Heart left ventricle (tissue), 16 donors: Measurements from ENCODE around the gene TSHZ1. TPM values are rescaled to one million over a fixed set of nuclear protein-coding genes. Genes with fewer than 3 reads are reported as not detected.
A peak's percentile ranks its signal among the peaks of the same experiment; 100 is the strongest.

ENCODE experiments used
- ATAC-seq, 4 donors: fragments of 200-7000 bp; cut with Tn5 transposase; one replicate each; pipeline ENCODE4 v1.9.1; 2020 to 2022; ENCODE audit warnings: moderate library complexity in 4 of 4, mild to moderate bottlenecking in 3 of 4, moderate number of reproducible peaks in 1 of 4
- DNase-seq, 5 donors: peaks; one replicate each; pipeline ENCODE4 v3.0.0-alpha.2; 2020
- H3K27ac ChIP-seq, 12 donors: fragments of 200-600 bp; sonication (generic) in 4 of 12; one replicate each; pipeline versions ENCODE4 v1.5.0 to v1.8.0; 2016 to 2022; ENCODE audit warnings: mild to moderate bottlenecking in 2 of 12
- H3K27me3 ChIP-seq, 9 donors: fragments of 200-600 bp; sonication (generic) in 2 of 9; one replicate each; pipeline versions ENCODE4 v1.5.1 to v1.8.0; 2016 to 2022; ENCODE audit warnings: mild to moderate bottlenecking in 3 of 9
- H3K36me3 ChIP-seq, 9 donors: fragments of 200-600 bp; sonication (generic) in 2 of 9; one replicate each; pipeline versions ENCODE4 v1.5.0 to v1.8.0; 2018 to 2022; ENCODE audit warnings: mild to moderate bottlenecking in 2 of 9
- H3K4me1 ChIP-seq, 12 donors: fragments of 200-600 bp; sonication (generic) in 4 of 12; one replicate each; pipeline versions ENCODE4 v1.5.0 to v1.8.0; 2016 to 2022; ENCODE audit warnings: mild to moderate bottlenecking in 3 of 12
- H3K4me3 ChIP-seq, 12 donors: fragments of 200-600 bp; sonication (generic) in 4 of 12; one replicate each; pipeline versions ENCODE4 v1.5.0 to v1.8.0; 2017 to 2022; ENCODE audit warnings: mild to moderate bottlenecking in 9 of 12, moderate library complexity in 4 of 12
- H3K9me3 ChIP-seq, 12 donors: fragments of 200-600 bp; sonication (generic) in 4 of 12; one replicate each; pipeline versions ENCODE4 v1.5.0 to v1.8.0; 2016 to 2022; ENCODE audit warnings: mild to moderate bottlenecking in 1 of 12
- POLR2A ChIP-seq, 2 donors: fragments of 450-650 bp; IDR thresholded peaks; one replicate each; pipeline ENCODE4 v1.6.1; 2017; ENCODE audit warnings: antibody characterized with exemption in 2 of 2, mild to moderate bottlenecking in 2 of 2, moderate library complexity in 2 of 2
- WGBS, 4 donors: extraction: QIAGEN DNeasy Blood & Tissue Kit in 2 of 4; methylation state at CpG; one replicate each; pipeline versions ENCODE4 v1.1.5 to v1.1.7; 2013 to 2018; 5-methylcytosine and 5-hydroxymethylcytosine counted together
- intact Hi-C, 10 donors: fragments of 100-400 bp; cut with DNase I; formaldehyde crosslinking; loops; one replicate each; pipeline versions ENCODE4 v1.11.1 to v1.14.2; 2022
- polyA plus RNA-seq, 2 donors: library from polyadenylated mRNA; stranded (reverse); fragments of 200-250 nt; gene quantifications; one replicate each; pipeline ENCODE4 v1.2.3, GENCODE V29; 2013
- total RNA-seq, 9 donors: library from RNA; depleted of rRNA in 2 of 9; stranded (reverse); fragments of >200 nt in 2 of 9; fragmentation: NEBNext Ultra II Directional in 3 of 9; extraction: Animal tissue kit (Norgen Biotek cat#: 25700) in 3 of 9; gene quantifications; one replicate each; pipeline versions ENCODE4 v1.1.0 to v1.2.4, GENCODE V29; 2016 to 2023
- TF ChIP-seq, protein P1 (sequence below), 12 donors: fragments of 200-600 bp; sonication (generic) in 4 of 12; IDR thresholded peaks; one replicate each; pipeline versions ENCODE4 v1.5.0 to v1.8.0; 2018 to 2022; ENCODE audit warnings: antibody characterized with exemption in 12 of 12, mild to moderate bottlenecking in 5 of 12
- donor health status: ischemic (EF 13 %, LVEDD 7.1; RV severe dilation, severe dysfunction).
- donor health status: healthy with polysubstance abuse.
- donor health status: DM: no; HTN: yes; CAD: no.
- donor health status: DM: no; HTN: no; CAD: no.
- donor health status: ischemic (EF 25% LVEDD 6.9; RV normal size, moderate dysfunction).
- donor health status: ischemic (EF 25% LVEDD 5.7; RV mildly dilated, moderate dysfunction).
- donor health status: healthy.
- donor health status: DM: yes; HTN: yes; CAD: no.
- donor health status: ischemic (EF 35%, LVEDD 5.7; RV mildly dilated, moderate dysfunction).
- donor health status: nonischemic (EF 11% LVEDD 7.7; RV severe dilation, severe dysfunction).
- donor health status: DM: yes; HTN: yes; CAD: no.
- donor health status: PGD.
- donor health status: ischemic (EF 29% LVEDD 5.4; RV normal size, mild dysfunction).
- donor health status: nonischemic (EF 23%, LVEDD 6.1; RV moderate dilation, normal function).

The TSHZ1 gene
- total and polyA plus RNA-seq, 11 donors, result 7.5 to 27.9 (median 19.2) TPM

DNA sequence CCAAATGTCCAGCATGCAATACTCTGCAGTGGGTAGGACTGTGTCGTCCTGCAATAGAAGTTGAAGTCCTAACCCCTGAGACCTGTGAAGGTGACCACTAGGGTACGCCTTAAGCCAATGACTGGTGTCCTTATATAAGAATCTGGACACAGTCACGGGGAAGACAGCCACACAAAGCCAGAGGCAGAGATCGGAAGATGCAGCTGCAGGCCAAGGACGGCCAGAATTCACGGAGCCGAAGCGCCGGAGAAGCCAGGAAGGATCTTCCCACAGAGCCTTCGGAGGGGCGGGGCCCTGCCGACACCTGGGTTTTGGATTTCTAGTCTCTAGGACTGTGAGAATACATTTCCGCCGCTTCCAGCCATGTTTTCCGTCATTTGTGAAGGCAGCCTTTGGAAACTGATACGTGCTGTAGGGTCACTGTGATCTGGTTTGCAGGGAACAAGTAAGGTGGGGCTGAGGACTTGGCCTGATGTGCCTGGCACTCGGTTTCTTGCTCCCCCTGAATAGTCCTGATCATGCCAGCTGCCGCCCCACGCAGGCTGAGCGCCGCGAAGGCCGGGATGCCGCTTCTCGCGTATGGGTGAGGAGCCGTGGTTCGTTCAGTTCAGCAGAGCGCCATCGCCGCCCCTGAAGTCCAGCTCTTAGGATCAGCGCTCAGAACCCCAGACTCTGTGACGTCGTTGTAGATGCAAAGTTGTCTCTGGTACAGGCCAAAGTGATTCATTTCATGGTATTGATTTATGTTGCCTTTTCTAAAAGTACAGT lies 40.4 kb upstream of the TSHZ1 start:
- WGBS, 4 donors, result 66 to 77% (median 69%) methylated on average over 34 of the region's 34 CpGs
- peak overlapping the region; percentile 68 to 92 (median 74) for H3K27ac ChIP-seq
- intact Hi-C loops, result loop anchor here in 6 of 10 donors (5.0 to 10.0 kb wide), 4 partner anchors 37 to 307 kb away; partner anchors contain the start of gene PTGR3 (in 3 of the 6)
- no peaks in the 10 kb centered on the region for H3K9me3 ChIP-seq
- H3K4me1 ChIP-seq, result peaks cover 0 to 23% (median 7%) of the 10 kb centered on the region in 12 donors
- TF ChIP-seq POLR2A (IDR thresholded peaks at IDR 0.05), result no peak
- TF ChIP-seq, protein P1, sequence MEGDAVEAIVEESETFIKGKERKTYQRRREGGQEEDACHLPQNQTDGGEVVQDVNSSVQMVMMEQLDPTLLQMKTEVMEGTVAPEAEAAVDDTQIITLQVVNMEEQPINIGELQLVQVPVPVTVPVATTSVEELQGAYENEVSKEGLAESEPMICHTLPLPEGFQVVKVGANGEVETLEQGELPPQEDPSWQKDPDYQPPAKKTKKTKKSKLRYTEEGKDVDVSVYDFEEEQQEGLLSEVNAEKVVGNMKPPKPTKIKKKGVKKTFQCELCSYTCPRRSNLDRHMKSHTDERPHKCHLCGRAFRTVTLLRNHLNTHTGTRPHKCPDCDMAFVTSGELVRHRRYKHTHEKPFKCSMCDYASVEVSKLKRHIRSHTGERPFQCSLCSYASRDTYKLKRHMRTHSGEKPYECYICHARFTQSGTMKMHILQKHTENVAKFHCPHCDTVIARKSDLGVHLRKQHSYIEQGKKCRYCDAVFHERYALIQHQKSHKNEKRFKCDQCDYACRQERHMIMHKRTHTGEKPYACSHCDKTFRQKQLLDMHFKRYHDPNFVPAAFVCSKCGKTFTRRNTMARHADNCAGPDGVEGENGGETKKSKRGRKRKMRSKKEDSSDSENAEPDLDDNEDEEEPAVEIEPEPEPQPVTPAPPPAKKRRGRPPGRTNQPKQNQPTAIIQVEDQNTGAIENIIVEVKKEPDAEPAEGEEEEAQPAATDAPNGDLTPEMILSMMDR (IDR thresholded peaks at IDR 0.05), result peak in 8 of 12 donors; percentile 8 to 43 (median 25)
- DNase-seq (peak in 4 of 5 donors; percentile 58 to 70 (median 66)), ATAC-seq (peak; percentile 45 to 85 (median 54))
- H3K27me3 ChIP-seq, result no peaks in the 10 kb centered on the region
- no peaks in the 10 kb centered on the region for H3K36me3 ChIP-seq
- H3K4me3 ChIP-seq, result peak overlapping the region in 9 of 12 donors; percentile 11 to 48 (median 33)

DNA sequence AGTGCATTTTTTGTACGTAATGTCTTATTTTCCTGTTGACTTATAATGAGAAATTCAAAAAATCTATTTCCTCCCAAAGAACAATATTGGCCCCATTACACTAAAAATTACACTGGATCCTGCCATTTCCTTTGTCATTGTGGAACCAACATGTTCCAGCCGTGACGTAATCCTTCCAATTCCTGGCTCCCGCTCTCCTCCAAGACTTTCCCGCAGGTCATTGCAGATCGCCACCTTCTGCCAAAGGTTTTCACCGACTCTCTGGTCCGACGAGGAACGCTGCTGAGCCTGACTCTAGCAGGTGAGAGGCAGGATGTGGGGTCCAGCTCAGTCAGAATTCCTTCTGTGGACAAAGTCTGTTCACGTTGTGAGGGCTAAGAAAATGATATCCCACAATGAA lies 39.7 kb upstream of the TSHZ1 start:
- ATAC-seq (peak in 1 of 4 donors; percentile 67), DNase-seq (peak in 2 of 5 donors; percentile 52 to 54)
- Histone ChIP-seq H3K36me3 (no peaks in the 10 kb centered on the region), H3K4me1 (peaks cover 0 to 23% (median 7%) of the 10 kb centered on the region in 12 donors), H3K27me3 (no peaks in the 10 kb centered on the region), H3K9me3 (no peaks in the 10 kb centered on the region), H3K27ac (peak overlapping the region; percentile 68 to 92 (median 74)), H3K4me3 (peak overlapping the region in 3 of 12 donors; percentile 11 to 48 (median 34))
- TF ChIP-seq, protein P1 (IDR thresholded peaks at IDR 0.05), result no peak
- no peak for TF ChIP-seq POLR2A (IDR thresholded peaks at IDR 0.05)
- 61 to 75% (median 67%) methylated on average over 11 of the region's 11 CpGs for WGBS, 4 donors
- intact Hi-C loops, result loop anchor here in 6 of 10 donors (5.0 to 10.0 kb wide), 4 partner anchors 36 to 306 kb away; partner anchors contain the start of gene PTGR3 (in 3 of the 6)

DNA sequence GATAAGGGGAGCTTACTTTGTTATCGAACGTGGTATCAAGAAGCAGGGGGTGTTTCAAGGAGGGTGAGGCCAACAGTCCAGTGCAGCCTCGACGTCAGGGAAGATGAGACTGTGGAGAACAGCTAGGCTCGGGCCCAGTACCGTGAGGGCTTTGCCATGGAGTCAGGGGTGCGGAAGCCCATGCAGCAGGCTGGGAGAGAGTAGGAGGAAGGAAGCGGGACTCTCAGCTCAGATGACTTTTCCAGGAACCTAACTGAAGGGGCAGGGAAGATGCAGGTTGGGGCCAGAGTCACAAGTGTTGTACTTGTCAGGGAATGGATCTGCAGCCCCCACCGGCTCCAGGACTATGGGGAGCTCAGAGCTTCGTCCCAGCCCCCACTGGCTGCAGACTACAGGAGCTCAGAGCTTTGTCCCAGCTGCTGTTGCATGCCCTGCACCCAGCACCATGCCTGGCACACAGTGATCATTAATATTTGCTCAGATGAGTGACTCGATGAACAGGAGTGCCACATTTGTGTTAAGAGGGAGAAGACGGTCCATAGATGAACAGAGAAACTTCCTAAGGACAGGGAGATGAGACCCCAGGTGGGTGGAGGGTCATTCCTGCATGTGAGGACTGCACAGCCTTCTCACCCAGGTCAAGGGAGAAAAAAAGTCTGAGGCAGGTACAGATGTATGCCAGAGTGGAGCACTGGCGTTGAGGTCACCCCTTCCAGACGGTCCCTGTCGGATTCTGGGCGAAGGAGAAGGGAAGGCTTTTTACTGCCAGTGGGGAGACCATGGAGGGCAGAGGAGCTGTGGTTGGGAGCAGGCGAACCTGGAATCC lies 38.1 kb upstream of the TSHZ1 start:
- no peaks in the 10 kb centered on the region for H3K27me3 ChIP-seq
- H3K4me3 ChIP-seq, result no peak overlapping the region
- intact Hi-C loops, result loop anchor here in 7 of 10 donors (2.0 to 10.0 kb wide), 5 partner anchors 32 to 305 kb away; partner anchors contain the start of gene PTGR3 (in 3 of the 7)
- peaks cover 0 to 23% (median 7%) of the 10 kb centered on the region in 12 donors for H3K4me1 ChIP-seq
- no peaks in the 10 kb centered on the region for H3K9me3 ChIP-seq
- 67 to 88% (median 75%) methylated on average over 17 of the region's 17 CpGs for WGBS, 4 donors
- ATAC-seq (no peak), DNase-seq (no peak)
- H3K27ac ChIP-seq, result peak overlapping the region in 3 of 12 donors; percentile 81 to 89 (median 84)
- no peak for TF ChIP-seq POLR2A (IDR thresholded peaks at IDR 0.05)
- TF ChIP-seq, protein P1 (IDR thresholded peaks at IDR 0.05), result no peak
- H3K36me3 ChIP-seq, result no peaks in the 10 kb centered on the region
